Keratinocyte (primary cell): ENCODE measurements around the gene PPARGC1A. TPM values are rescaled to one million over a fixed set of nuclear protein-coding genes. Genes with fewer than 3 reads are reported as not detected.

Experiments
- DNase-seq: peaks from one replicate; pipeline ENCODE4 v3.0.0-alpha.2; 2011; ENCODE audit warnings: low read depth, missing footprints, low spot score
- FAIRE-seq: peaks from 2 replicates; lab custom pipeline; 2011; peaks lifted over from hg19 to GRCh38; lab: Jason Lieb, UNC
- H2AFZ ChIP-seq: 2 replicates; pipeline ENCODE4 v1.6.0; 2012; ENCODE audit warnings: low read length, control low read depth, inconsistent platforms; ENCODE audit not compliant: control insufficient read depth
- H3K27ac ChIP-seq: 2 replicates; pipeline ENCODE4 v1.5.1; 2011; ENCODE audit warnings: low read length; ENCODE audit not compliant: control insufficient read depth, insufficient read depth
- H3K27me3 ChIP-seq: 3 replicates; pipeline ENCODE4 v1.6.0; 2011; ENCODE audit warnings: low read length; ENCODE audit not compliant: control insufficient read depth, insufficient read depth; ENCODE audit errors: extremely low read depth
- H3K36me3 ChIP-seq, 2 experiments: 2 replicates in 1 of 2; 3 replicates in 1 of 2; pipeline ENCODE4 v1.5.1; 2011; ENCODE audit warnings: low read length in 2 of 2, mild to moderate bottlenecking in 1 of 2; ENCODE audit not compliant: control insufficient read depth in 2 of 2, insufficient read depth in 2 of 2; ENCODE audit errors: extremely low read depth in 1 of 2
- H3K4me1 ChIP-seq: 3 replicates; pipeline ENCODE4 v1.5.1; 2011; ENCODE audit warnings: low read length; ENCODE audit not compliant: control insufficient read depth, insufficient read depth; ENCODE audit errors: extremely low read depth
- H3K4me2 ChIP-seq: 3 replicates; pipeline ENCODE4 v1.6.0; 2011; ENCODE audit warnings: low read depth, low read length; ENCODE audit not compliant: control insufficient read depth, insufficient read depth; ENCODE audit errors: extremely low read depth
- H3K4me3 ChIP-seq, 3 experiments: fragments of 200-600 bp in 1 of 3; sonication (generic) in 1 of 3; 2 replicates in 2 of 3; 3 replicates in 1 of 3; pipeline ENCODE4 v1.5.1; 2011 to 2016; ENCODE audit warnings: low read length in 3 of 3, mild to moderate bottlenecking in 3 of 3, control low read depth in 2 of 3, inconsistent platforms in 1 of 3, low read depth in 1 of 3, mixed read lengths in 1 of 3, mixed run types in 1 of 3, moderate library complexity in 1 of 3; ENCODE audit not compliant: control insufficient read depth in 2 of 3, insufficient read depth in 2 of 3; ENCODE audit errors: extremely low read depth in 1 of 3
- H3K79me2 ChIP-seq: 2 replicates; pipeline ENCODE4 v1.6.0; 2012; ENCODE audit warnings: low read length; ENCODE audit not compliant: control insufficient read depth, insufficient read depth
- H3K9ac ChIP-seq: 3 replicates; pipeline ENCODE4 v1.6.0; 2011; ENCODE audit warnings: low read length; ENCODE audit not compliant: control insufficient read depth, insufficient read depth; ENCODE audit errors: extremely low read depth
- H3K9me1 ChIP-seq: 3 replicates; pipeline ENCODE4 v1.6.0; 2011; ENCODE audit warnings: low read length; ENCODE audit not compliant: control insufficient read depth, insufficient read depth; ENCODE audit errors: extremely low read depth
- H3K9me3 ChIP-seq: 2 replicates; pipeline ENCODE4 v1.5.1; 2012; ENCODE audit warnings: low read depth, low read length; ENCODE audit not compliant: control insufficient read depth
- H4K20me1 ChIP-seq: 3 replicates; pipeline ENCODE4 v1.6.0; 2011; ENCODE audit warnings: low read length; ENCODE audit not compliant: control insufficient read depth, insufficient read depth; ENCODE audit errors: extremely low read depth
- EZH2 ChIP-seq: IDR thresholded peaks from one replicate; pipeline ENCODE4 v1.6.1; 2012; ENCODE audit warnings: inconsistent platforms, mild to moderate bottlenecking, low read length, moderate library complexity
- dilution Hi-C: fragments of 300-500 bp; cut with MboI; formaldehyde crosslinking; loops from one replicate; pipeline ENCODE4 v1.7.0; 2020; ENCODE audit warnings: low sequenced_read_pairs; ENCODE audit not compliant: extremely low pct_ligation_motif_present
- polyA plus RNA-seq, 5 experiments: library from polyadenylated mRNA; depleted of rRNA in 3 of 5; stranded (reverse) in 3 of 5; stranded (forward) in 1 of 5; unstranded in 1 of 5; fragments of >200 nt; gene quantifications; 1 replicate in 1 of 5; 2 replicates in 3 of 5; 3 replicates in 1 of 5; pipeline versions ENCODE4 v1.2.1 to v1.2.3, GENCODE V29; 2011 to 2012; ENCODE audit warnings: missing spikeins in 2 of 5, low read depth in 1 of 5, low replicate concordance in 1 of 5
- TF ChIP-seq, protein P1 (sequence below), 3 experiments: IDR thresholded peaks in 1 of 3; conservative IDR thresholded peaks in 1 of 3; optimal IDR thresholded peaks in 1 of 3; 2 replicates in 2 of 3; 3 replicates in 1 of 3; pipeline versions ENCODE3 to v1.5.1; 2011; ENCODE audit warnings: low read length in 3 of 3, mild to moderate bottlenecking in 3 of 3, moderate library complexity in 2 of 3, control low read depth in 1 of 3, inconsistent platforms in 1 of 3; ENCODE audit not compliant: insufficient read depth in 2 of 3; ENCODE audit errors: extremely low read depth in 1 of 3

PPARGC1A gene
- polyA plus RNA-seq, 1 donor (not counting 4 experiments of a cell fraction or from before 2014, with no cell fraction given), result 0.18 TPM

DNA sequence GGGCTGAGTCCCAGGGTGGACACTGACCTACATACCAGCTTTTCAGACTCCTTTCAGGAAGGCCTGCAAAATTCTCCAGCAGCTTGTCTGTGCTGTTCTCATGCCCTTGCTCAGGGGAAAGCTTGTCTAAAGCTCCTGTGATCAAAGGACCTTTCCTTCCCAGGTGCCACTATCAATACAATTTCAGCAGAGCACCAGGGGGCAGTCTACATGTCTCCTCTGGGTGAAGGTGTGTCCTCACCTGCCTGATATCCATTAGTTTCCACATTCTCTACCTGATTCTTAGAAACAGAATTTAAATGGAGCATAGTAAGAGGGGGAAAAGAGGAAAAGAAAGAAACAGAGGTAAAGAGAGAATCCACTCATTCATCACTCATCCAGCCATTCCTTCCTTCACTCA lies 114.2 kb downstream of the PPARGC1A start:
- peaks cover 3% of the 10 kb centered on the region for H3K27me3 ChIP-seq
- no peaks in the 10 kb centered on the region for H3K36me3 ChIP-seq
- TF ChIP-seq, protein P1, sequence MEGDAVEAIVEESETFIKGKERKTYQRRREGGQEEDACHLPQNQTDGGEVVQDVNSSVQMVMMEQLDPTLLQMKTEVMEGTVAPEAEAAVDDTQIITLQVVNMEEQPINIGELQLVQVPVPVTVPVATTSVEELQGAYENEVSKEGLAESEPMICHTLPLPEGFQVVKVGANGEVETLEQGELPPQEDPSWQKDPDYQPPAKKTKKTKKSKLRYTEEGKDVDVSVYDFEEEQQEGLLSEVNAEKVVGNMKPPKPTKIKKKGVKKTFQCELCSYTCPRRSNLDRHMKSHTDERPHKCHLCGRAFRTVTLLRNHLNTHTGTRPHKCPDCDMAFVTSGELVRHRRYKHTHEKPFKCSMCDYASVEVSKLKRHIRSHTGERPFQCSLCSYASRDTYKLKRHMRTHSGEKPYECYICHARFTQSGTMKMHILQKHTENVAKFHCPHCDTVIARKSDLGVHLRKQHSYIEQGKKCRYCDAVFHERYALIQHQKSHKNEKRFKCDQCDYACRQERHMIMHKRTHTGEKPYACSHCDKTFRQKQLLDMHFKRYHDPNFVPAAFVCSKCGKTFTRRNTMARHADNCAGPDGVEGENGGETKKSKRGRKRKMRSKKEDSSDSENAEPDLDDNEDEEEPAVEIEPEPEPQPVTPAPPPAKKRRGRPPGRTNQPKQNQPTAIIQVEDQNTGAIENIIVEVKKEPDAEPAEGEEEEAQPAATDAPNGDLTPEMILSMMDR (optimal IDR thresholded peaks at IDR 0.05 in 1 of 3, IDR thresholded peaks at IDR 0.05 in 1 of 3, conservative IDR thresholded peaks at IDR 0.05 in 1 of 3; ENCODE audit: extremely low read depth in 1 of 3, insufficient read depth in 2 of 3, low read length in 3 of 3), result peak; percentile 27 to 62 (median 47)
- no peak for TF ChIP-seq EZH2
- DNase-seq (no peak), FAIRE-seq (no peak)
- H3K79me2 ChIP-seq, result no peaks in the 10 kb centered on the region
- H4K20me1 ChIP-seq, result no peaks in the 10 kb centered on the region
- no peaks in the 10 kb centered on the region for H3K9me3 ChIP-seq
- no peak overlapping the region for H3K9ac ChIP-seq
- dilution Hi-C loops, result no loop called here
- no peak overlapping the region for H2AFZ ChIP-seq
- no peak overlapping the region for H3K4me2 ChIP-seq
- H3K4me1 ChIP-seq, result no peaks in the 10 kb centered on the region
- no peaks in the 10 kb centered on the region for H3K9me1 ChIP-seq
- H3K27ac ChIP-seq, result no peak overlapping the region
- no peak overlapping the region for H3K4me3 ChIP-seq

DNA sequence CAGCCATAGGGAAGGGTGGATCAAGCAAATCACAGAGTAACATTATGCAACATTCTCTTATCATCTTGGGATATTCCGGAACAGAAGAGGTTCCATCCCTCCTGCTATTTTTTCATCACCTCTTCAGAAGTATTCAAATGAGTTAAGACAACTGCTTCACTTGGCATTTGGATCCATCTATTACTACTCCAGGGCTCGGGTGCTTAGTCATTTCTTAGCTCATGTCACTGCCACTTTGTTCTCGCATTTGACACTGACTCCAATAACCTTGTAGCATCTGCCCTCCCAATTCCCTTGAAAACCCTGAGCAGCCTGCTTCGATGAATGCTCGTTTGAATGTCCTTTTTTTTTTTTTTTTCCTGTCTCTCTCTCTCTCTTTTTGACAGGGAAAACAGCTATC lies 114.9 kb downstream of the PPARGC1A start:
- no peaks in the 10 kb centered on the region for H3K9me3 ChIP-seq
- H3K4me3 ChIP-seq, result no peak overlapping the region
- no peak for TF ChIP-seq EZH2
- TF ChIP-seq, protein P1 (optimal IDR thresholded peaks at IDR 0.05 in 1 of 3, IDR thresholded peaks at IDR 0.05 in 1 of 3, conservative IDR thresholded peaks at IDR 0.05 in 1 of 3; ENCODE audit: extremely low read depth in 1 of 3, insufficient read depth in 2 of 3, low read length in 3 of 3), result no peak
- H3K4me1 ChIP-seq, result no peaks in the 10 kb centered on the region
- no peak for DNase-seq
- no peaks in the 10 kb centered on the region for H3K36me3 ChIP-seq
- no peaks in the 10 kb centered on the region for H3K79me2 ChIP-seq
- no peak overlapping the region for H3K9ac ChIP-seq
- FAIRE-seq, result no peak
- H3K27ac ChIP-seq, result no peak overlapping the region
- no peaks in the 10 kb centered on the region for H3K9me1 ChIP-seq
- H4K20me1 ChIP-seq, result no peaks in the 10 kb centered on the region
- peaks cover 3% of the 10 kb centered on the region for H3K27me3 ChIP-seq
- dilution Hi-C loops, result no loop called here
- H3K4me2 ChIP-seq, result no peak overlapping the region
- H2AFZ ChIP-seq, result no peak overlapping the region
